ENCODE data around the gene LRRC15.

The LRRC15 gene

GRCh38 chr3:194330160-194330559 is 39.4 kb downstream of the LRRC15 start:
- no peak for DNase-seq

DNA sequence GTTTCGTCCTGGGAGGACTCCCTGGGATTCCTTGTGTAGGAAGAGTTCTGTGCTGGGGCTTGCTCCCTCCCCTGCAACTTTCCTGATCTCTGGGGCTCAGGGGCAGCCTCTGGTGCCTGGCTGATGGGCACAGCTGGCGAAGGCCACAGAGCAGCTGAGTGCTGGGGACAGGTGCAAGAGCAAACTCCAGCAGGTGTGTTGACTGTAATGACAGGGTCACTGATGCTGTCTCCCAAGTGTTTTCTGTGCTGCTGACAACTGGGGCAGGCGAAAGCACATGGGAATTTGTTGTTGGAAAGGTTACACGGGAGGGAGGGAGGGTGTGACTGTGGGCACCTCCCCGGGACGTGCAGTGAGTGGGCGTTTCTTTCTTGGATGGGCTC is 40.0 kb downstream of the LRRC15 start:
- no peak for DNase-seq

GRCh38 chr3:194328942-194329582 is 40.5 kb downstream of the LRRC15 start:
- DNase-seq = no peak

- no peak for DNase-seq
Measured at GRCh38 chr3:194328053-194328657, 41.4 kb downstream of the LRRC15 start.

DNA sequence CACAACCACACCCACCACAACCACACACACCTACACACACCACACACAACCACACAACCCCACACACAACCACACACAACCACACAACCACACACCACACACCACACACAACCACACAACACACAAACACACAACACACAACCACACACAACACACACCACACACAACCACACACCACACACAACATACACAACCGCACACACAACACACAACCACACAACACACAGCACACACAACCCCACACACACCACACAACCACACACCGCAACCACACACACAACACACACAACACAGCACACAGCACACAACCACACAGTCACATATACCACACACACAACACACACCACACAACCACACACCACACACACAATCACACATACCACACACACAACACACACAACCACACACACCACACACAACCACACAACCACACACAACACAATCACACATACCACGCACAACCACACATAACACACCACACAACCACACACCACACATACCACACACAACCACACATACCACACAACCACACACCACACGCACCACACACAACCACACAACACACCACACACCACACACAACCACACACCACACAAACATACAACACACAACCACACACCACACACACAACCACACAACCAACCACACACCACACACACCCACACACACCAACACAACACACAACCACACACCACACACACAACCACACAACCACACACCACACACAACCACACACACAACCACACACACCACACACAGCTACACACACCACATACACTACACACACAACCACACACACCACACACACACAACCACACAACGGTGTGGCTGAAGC is 42.1 kb downstream of the LRRC15 start:
- DNase-seq = no peak

GRCh38 chr3:194326968-194327217 is 42.6 kb downstream of the LRRC15 start:
- DNase-seq = no peak

DNA sequence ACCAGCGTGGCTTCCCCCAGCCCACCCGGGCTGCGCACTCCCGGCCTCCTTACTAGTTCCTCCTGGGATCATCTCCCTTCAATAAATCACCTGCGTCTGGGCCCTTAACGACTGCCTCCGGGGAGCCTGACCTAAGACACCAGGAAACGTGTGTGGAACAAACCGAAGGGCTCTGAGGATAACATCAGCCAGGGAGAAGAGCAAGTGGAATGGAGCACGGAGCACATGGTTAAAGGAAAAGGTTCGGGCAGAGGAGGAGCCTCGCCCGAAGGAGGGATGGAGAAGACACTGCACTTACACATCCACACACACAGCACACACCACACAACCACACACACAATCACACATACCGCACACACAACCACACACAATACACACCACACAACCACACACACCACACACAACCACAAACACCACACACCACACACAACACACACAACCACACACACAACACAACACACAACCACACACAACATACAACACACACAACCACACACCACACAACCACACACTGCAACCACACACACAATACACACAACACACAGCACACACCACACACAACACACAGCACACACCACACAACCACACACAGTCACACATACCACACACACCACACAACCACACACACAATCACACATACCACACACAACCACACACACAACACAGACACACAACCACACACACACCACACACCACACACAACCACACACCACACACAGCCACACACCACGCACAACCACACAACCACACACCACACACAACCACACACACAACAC is 43.2 kb downstream of the LRRC15 start:
- no peak for DNase-seq

GRCh38 chr3:194325424-194326153 is 44.0 kb downstream of the LRRC15 start:
- DNase-seq = no peak

GRCh38 chr3:194324823-194325327 is 44.7 kb downstream of the LRRC15 start:
- DNase-seq = no peak

GRCh38 chr3:194323785-194324735 is 45.5 kb downstream of the LRRC15 start:
- no peak for DNase-seq

- DNase-seq = no peak
Measured at GRCh38 chr3:194322678-194323211, 46.8 kb downstream of the LRRC15 start.

DNA sequence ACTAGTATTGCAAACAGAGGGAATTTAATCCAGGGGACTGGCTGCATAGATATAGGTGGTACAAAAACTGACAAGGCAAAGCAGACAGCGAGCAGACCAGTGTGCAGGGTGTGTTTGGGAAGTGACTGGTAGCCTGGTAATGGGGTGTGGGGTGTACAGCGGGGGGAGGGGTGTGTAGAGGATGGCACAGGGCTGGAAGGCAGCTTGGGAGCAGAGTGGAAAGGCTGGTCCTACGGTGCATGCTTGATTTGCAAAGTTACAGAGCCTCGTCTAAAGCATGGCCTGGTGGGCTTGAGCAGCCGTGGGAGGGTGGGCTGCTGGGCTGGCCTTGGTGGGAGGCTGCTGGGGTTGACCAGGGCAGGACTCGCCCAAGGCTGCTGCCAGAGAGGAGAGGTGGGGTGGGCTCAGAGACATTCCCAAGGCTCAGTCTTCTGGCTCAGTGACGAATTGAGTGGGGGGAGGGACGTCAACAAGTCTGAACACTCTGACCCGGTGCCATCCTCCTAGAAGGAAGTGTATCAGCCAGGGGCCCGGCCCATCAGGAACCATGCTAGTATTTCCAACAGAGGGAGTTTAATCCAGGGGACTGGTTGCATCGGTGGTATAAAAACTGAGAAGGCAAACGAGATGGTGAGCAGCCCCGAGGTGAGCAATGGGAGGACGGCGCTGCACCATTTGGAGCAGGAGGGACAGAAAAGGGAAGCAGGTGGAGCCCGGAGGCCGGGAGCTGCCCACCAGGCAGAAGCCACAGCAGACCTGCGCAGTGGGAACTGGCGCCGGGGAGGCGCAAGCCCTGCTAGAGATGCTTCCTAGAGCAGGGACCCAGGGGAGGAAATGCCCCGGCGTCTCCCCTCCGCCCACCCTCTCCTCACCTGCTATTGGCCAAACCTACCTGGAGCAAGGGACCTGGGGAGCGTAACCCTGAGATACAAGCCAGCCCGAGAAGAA is 47.6 kb downstream of the LRRC15 start:
- no peak for DNase-seq

GRCh38 chr3:194320744-194321243 is 48.7 kb downstream of the LRRC15 start:
- no peak for DNase-seq

- DNase-seq = no peak
Measured at GRCh38 chr3:194320100-194320499, 49.4 kb downstream of the LRRC15 start.

GRCh38 chr3:194318511-194319161 is 50.9 kb downstream of the LRRC15 start:
- DNase-seq = no peak

- DNase-seq = no peak
Measured at GRCh38 chr3:194316918-194317317, 52.6 kb downstream of the LRRC15 start.

DNA sequence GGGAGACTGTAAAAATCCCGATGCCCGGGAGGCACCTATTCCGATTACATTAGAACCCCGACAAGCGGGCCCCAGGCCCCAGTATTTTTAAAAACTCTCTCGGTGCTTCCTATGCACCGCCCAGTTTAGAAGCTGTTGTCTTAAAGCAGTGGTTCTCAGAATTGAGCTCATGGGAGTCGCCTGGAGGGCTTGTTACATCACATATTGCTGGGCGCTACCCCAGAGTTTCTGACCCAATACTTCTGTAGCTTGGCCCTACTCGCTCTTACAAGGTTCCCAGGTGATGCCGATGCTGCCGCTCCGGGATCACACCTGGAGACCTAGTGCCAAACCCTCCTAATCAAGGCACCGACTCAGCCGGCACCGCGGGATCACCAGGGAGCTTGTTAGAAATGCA is 53.6 kb downstream of the LRRC15 start:
- no peak for DNase-seq

DNA sequence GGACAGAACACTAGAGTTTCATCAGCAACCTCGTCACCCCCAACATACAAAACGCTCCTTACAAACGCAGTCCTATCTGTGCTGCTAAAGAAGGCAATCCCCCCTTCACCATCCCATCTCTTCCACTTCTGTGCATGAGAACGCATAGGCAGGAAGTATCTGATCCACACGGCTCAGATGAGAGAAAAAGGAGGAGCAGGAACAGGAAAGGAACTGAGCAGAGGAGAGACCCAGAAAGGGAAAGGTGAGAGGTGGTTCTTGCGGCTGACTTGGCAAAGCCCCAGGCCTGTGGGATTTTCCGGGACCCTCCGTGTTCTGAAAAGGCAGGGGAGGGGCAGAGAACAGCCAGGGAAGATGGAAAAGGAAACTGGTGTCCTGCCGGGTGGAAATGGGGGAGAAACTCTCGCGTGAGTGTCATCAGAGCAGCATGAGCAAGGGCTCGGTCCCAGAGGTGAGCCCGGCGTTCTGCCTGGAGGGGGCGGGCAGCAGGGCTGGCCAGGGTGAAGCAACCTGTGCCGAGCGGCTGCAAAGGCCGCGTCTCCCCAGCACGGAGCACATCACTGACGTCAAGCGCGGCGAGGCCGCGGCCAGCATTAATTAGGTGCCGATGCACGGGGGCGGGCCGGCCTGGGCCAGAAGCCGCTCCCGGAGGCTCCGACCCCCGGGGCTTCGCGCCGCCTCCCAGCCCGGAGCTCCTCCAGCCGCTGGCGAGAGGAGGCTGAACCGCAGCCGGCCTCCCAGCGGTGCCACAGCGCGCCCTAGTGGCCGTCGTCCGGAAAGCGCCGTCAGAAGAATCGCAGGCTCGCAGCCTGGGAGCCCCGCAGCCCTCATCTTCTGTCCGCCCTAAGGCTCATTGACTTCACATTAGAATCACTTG is 54.2 kb downstream of the LRRC15 start:
- peak; percentile 85 for DNase-seq
